ENCODE results near the gene BLOC1S2. TPM values are rescaled to one million over a fixed set of nuclear protein-coding genes. Genes with fewer than 3 reads are reported as not detected.

BLOC1S2 gene
- total and polyA plus RNA-seq, 2 experiments from 2014 or later, result 69.0 to 72.8 TPM

DNA sequence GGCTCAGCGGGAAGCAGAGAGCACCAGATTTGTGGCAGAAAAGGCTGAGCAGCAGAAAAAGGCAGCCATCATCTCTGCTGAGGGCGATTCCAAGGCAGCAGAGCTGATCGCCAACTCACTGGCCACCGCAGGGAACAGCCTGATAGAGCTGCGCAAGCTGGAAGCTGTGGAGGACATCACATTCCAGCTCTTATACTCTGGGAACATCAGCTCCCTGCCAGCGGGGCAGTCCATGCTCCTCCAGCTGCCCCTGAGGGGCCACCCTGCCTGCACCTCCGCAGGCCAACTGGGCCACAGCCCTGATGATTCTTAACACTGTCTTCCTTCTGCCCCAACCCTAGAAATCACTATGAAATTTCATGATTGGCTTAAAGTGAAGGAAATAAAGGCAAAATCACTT lies 37.7 kb downstream of the BLOC1S2 start:
- Mint-ChIP-seq H3K36me3 (ENCODE audit: low read depth) (peaks cover 53% of the 10 kb centered on the region), H3K27ac (no peak overlapping the region)

More for the DNA sequence above, 37.7 kb downstream of the BLOC1S2 start:
- DNase-seq (ENCODE audit: low spot score) (no peak), ATAC-seq (no peak)
- Histone ChIP-seq H3K4me2 (no peak overlapping the region), H3K79me2 (replicated peaks; ENCODE audit: insufficient read depth) (no peaks in the 10 kb centered on the region), H3K36me3 (ENCODE audit: insufficient read depth) (peaks cover 45% of the 10 kb centered on the region), H3K4me1 (ENCODE audit: insufficient read depth) (no peaks in the 10 kb centered on the region), H3K9me2 (ENCODE audit: insufficient read depth) (no peaks in the 10 kb centered on the region), H2AFZ (no peak overlapping the region), H4K20me1 (replicated peaks; ENCODE audit: insufficient read depth) (no peaks in the 10 kb centered on the region; the same call in none of the 2 replicates), H3K27ac (ENCODE audit: low read depth) (no peak overlapping the region), H3K27me3 (ENCODE audit: insufficient read depth) (no peaks in the 10 kb centered on the region), H3F3A (replicated peaks; ENCODE audit: low read depth) (no peaks in the 10 kb centered on the region), H3K4me3 (no peak overlapping the region)
- H3K4me3 Mint-ChIP-seq, result no peak overlapping the region
- H3K27me3 Mint-ChIP-seq (ENCODE audit: insufficient read depth, low read depth, poor library complexity), result no peaks in the 10 kb centered on the region
- no peaks in the 10 kb centered on the region for H3K4me1 Mint-ChIP-seq
- TF ChIP-seq, protein P1, sequence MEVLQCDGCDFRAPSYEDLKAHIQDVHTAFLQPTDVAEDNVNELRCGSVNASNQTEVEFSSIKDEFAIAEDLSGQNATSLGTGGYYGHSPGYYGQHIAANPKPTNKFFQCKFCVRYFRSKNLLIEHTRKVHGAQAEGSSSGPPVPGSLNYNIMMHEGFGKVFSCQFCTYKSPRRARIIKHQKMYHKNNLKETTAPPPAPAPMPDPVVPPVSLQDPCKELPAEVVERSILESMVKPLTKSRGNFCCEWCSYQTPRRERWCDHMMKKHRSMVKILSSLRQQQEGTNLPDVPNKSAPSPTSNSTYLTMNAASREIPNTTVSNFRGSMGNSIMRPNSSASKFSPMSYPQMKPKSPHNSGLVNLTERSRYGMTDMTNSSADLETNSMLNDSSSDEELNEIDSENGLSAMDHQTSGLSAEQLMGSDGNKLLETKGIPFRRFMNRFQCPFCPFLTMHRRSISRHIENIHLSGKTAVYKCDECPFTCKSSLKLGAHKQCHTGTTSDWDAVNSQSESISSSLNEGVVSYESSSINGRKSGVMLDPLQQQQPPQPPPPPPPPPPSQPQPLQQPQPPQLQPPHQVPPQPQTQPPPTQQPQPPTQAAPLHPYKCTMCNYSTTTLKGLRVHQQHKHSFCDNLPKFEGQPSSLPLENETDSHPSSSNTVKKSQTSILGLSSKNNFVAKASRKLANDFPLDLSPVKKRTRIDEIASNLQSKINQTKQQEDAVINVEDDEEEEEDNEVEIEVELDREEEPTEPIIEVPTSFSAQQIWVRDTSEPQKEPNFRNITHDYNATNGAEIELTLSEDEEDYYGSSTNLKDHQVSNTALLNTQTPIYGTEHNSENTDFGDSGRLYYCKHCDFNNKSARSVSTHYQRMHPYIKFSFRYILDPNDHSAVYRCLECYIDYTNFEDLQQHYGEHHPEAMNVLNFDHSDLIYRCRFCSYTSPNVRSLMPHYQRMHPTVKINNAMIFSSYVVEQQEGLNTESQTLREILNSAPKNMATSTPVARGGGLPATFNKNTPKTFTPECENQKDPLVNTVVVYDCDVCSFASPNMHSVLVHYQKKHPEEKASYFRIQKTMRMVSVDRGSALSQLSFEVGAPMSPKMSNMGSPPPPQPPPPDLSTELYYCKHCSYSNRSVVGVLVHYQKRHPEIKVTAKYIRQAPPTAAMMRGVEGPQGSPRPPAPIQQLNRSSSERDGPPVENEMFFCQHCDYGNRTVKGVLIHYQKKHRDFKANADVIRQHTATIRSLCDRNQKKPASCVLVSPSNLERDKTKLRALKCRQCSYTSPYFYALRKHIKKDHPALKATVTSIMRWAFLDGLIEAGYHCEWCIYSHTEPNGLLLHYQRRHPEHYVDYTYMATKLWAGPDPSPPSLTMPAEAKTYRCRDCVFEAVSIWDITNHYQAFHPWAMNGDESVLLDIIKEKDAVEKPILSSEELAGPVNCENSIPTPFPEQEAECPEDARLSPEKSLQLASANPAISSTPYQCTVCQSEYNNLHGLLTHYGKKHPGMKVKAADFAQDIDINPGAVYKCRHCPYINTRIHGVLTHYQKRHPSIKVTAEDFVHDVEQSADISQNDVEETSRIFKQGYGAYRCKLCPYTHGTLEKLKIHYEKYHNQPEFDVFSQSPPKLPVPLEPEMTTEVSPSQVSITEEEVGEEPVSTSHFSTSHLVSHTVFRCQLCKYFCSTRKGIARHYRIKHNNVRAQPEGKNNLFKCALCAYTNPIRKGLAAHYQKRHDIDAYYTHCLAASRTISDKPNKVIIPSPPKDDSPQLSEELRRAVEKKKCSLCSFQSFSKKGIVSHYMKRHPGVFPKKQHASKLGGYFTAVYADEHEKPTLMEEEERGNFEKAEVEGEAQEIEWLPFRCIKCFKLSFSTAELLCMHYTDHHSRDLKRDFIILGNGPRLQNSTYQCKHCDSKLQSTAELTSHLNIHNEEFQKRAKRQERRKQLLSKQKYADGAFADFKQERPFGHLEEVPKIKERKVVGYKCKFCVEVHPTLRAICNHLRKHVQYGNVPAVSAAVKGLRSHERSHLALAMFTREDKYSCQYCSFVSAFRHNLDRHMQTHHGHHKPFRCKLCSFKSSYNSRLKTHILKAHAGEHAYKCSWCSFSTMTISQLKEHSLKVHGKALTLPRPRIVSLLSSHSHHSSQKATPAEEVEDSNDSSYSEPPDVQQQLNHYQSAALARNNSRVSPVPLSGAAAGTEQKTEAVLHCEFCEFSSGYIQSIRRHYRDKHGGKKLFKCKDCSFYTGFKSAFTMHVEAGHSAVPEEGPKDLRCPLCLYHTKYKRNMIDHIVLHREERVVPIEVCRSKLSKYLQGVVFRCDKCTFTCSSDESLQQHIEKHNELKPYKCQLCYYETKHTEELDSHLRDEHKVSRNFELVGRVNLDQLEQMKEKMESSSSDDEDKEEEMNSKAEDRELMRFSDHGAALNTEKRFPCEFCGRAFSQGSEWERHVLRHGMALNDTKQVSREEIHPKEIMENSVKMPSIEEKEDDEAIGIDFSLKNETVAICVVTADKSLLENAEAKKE (CRISPR knock-in tag; IDR thresholded peaks at IDR 0.05), result no peak
- TF ChIP-seq ZNF331 (CRISPR knock-in tag; IDR thresholded peaks at IDR 0.05; ENCODE audit: low read depth) (no peak), CREB1 (CRISPR knock-in tag; IDR thresholded peaks at IDR 0.05; ENCODE audit: low read depth) (no peak), EZH2phosphoT487 (IDR thresholded peaks at IDR 0.05; ENCODE audit: unreplicated experiment) (no peak), NANOG (IDR thresholded peaks at IDR 0.05; ENCODE audit: borderline replicate concordance) (no peak), ZNF114 (CRISPR knock-in tag; IDR thresholded peaks at IDR 0.05) (no peak), JUNB (IDR thresholded peaks at IDR 0.05; ENCODE audit: unreplicated experiment) (no peak), EZH2 (IDR thresholded peaks at IDR 0.05; ENCODE audit: low read depth, unreplicated experiment) (no peak), STAT1 (IDR thresholded peaks at IDR 0.05; ENCODE audit: unreplicated experiment) (no peak), POLR2AphosphoS5 (IDR thresholded peaks at IDR 0.05; ENCODE audit: low read depth) (no peak)
- TF ChIP-seq, protein P2, sequence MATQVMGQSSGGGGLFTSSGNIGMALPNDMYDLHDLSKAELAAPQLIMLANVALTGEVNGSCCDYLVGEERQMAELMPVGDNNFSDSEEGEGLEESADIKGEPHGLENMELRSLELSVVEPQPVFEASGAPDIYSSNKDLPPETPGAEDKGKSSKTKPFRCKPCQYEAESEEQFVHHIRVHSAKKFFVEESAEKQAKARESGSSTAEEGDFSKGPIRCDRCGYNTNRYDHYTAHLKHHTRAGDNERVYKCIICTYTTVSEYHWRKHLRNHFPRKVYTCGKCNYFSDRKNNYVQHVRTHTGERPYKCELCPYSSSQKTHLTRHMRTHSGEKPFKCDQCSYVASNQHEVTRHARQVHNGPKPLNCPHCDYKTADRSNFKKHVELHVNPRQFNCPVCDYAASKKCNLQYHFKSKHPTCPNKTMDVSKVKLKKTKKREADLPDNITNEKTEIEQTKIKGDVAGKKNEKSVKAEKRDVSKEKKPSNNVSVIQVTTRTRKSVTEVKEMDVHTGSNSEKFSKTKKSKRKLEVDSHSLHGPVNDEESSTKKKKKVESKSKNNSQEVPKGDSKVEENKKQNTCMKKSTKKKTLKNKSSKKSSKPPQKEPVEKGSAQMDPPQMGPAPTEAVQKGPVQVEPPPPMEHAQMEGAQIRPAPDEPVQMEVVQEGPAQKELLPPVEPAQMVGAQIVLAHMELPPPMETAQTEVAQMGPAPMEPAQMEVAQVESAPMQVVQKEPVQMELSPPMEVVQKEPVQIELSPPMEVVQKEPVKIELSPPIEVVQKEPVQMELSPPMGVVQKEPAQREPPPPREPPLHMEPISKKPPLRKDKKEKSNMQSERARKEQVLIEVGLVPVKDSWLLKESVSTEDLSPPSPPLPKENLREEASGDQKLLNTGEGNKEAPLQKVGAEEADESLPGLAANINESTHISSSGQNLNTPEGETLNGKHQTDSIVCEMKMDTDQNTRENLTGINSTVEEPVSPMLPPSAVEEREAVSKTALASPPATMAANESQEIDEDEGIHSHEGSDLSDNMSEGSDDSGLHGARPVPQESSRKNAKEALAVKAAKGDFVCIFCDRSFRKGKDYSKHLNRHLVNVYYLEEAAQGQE (IDR thresholded peaks at IDR 0.05; ENCODE audit: unreplicated experiment), result no peak
- TF ChIP-seq, protein P3, sequence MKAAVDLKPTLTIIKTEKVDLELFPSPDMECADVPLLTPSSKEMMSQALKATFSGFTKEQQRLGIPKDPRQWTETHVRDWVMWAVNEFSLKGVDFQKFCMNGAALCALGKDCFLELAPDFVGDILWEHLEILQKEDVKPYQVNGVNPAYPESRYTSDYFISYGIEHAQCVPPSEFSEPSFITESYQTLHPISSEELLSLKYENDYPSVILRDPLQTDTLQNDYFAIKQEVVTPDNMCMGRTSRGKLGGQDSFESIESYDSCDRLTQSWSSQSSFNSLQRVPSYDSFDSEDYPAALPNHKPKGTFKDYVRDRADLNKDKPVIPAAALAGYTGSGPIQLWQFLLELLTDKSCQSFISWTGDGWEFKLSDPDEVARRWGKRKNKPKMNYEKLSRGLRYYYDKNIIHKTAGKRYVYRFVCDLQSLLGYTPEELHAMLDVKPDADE (IDR thresholded peaks at IDR 0.05), result no peak
- TF ChIP-seq, protein P4, sequence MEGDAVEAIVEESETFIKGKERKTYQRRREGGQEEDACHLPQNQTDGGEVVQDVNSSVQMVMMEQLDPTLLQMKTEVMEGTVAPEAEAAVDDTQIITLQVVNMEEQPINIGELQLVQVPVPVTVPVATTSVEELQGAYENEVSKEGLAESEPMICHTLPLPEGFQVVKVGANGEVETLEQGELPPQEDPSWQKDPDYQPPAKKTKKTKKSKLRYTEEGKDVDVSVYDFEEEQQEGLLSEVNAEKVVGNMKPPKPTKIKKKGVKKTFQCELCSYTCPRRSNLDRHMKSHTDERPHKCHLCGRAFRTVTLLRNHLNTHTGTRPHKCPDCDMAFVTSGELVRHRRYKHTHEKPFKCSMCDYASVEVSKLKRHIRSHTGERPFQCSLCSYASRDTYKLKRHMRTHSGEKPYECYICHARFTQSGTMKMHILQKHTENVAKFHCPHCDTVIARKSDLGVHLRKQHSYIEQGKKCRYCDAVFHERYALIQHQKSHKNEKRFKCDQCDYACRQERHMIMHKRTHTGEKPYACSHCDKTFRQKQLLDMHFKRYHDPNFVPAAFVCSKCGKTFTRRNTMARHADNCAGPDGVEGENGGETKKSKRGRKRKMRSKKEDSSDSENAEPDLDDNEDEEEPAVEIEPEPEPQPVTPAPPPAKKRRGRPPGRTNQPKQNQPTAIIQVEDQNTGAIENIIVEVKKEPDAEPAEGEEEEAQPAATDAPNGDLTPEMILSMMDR (conservative IDR thresholded peaks at IDR 0.05; ENCODE audit: low read depth in 2 of 2), result no peak
- no peaks in the 10 kb centered on the region for H3K9me3 Mint-ChIP-seq

All from GM23338 (cell line).